Measurements from ENCODE around the gene PCBP3. TPM values are rescaled to one million over a fixed set of nuclear protein-coding genes. Genes with fewer than 3 reads are reported as not detected.
A peak's percentile ranks its signal among the peaks of the same experiment; 100 is the strongest.

The PCBP3 gene
- total RNA-seq, 2 experiments from 2014 or later, result 3.4 to 3.8 TPM

- Histone ChIP-seq H3K36me3 (ENCODE audit: insufficient read depth, low read length) (no peaks in the 10 kb centered on the region), H3K27me3 (ENCODE audit: control insufficient read depth in 1 of 2, insufficient read depth in 2 of 2, low read length in 2 of 2) (no peaks in the 10 kb centered on the region), H3K9me3 (ENCODE audit: control insufficient read depth in 1 of 2, insufficient read depth in 1 of 2, low read length in 2 of 2) (no peaks in the 10 kb centered on the region), H3K4me3 (ENCODE audit: low read length) (no peak overlapping the region), H3K27ac (ENCODE audit: low read depth in 1 of 2, low read length in 2 of 2) (no peak overlapping the region), H3K4me1 (ENCODE audit: insufficient read depth, low read length) (peaks cover 4% of the 10 kb centered on the region)
- H3K4me3 Mint-ChIP-seq, result no peak overlapping the region
- intact Hi-C loops (cut with DNase I, micrococcal nuclease), result no loop called here
- CTCF ChIA-PET, result no interaction called here
- no peak for ATAC-seq (ENCODE audit: poor library complexity)
- POLR2A ChIA-PET, result no interaction called here
- DNase-seq, result no peak
- H3K27ac Mint-ChIP-seq, result peak overlapping the region; percentile 45
- no peak for TF ChIP-seq CTCF (IDR thresholded peaks at IDR 0.05)
- H3K4me1 Mint-ChIP-seq (ENCODE audit: low read depth), result peaks cover 7% of the 10 kb centered on the region
- peaks cover 7% of the 10 kb centered on the region for H3K36me3 Mint-ChIP-seq (ENCODE audit: low read depth)
- no peaks in the 10 kb centered on the region for H3K9me3 Mint-ChIP-seq
- H3K27me3 Mint-ChIP-seq, result no peaks in the 10 kb centered on the region
Measured at GRCh38 chr21:45736690-45737484, 93.4 kb downstream of the PCBP3 start.

- Histone ChIP-seq H3K27ac (ENCODE audit: low read depth in 1 of 2, low read length in 2 of 2) (no peak overlapping the region), H3K36me3 (ENCODE audit: insufficient read depth, low read length) (no peaks in the 10 kb centered on the region), H3K9me3 (ENCODE audit: control insufficient read depth in 1 of 2, insufficient read depth in 1 of 2, low read length in 2 of 2) (no peaks in the 10 kb centered on the region), H3K4me3 (ENCODE audit: low read length) (no peak overlapping the region), H3K27me3 (ENCODE audit: control insufficient read depth in 1 of 2, insufficient read depth in 2 of 2, low read length in 2 of 2) (no peaks in the 10 kb centered on the region), H3K4me1 (ENCODE audit: insufficient read depth, low read length) (peaks cover 4% of the 10 kb centered on the region)
- DNase-seq (no peak), ATAC-seq (ENCODE audit: poor library complexity) (no peak)
- Mint-ChIP-seq H3K9me3 (no peaks in the 10 kb centered on the region), H3K4me3 (no peak overlapping the region), H3K4me1 (ENCODE audit: low read depth) (peaks cover 14% of the 10 kb centered on the region), H3K27ac (no peak overlapping the region), H3K27me3 (no peaks in the 10 kb centered on the region), H3K36me3 (ENCODE audit: low read depth) (peaks cover 7% of the 10 kb centered on the region)
- POLR2A ChIA-PET, result no interaction called here
- CTCF ChIA-PET, result no interaction called here
- intact Hi-C loops (cut with DNase I, micrococcal nuclease), result no loop called here
- no peak for TF ChIP-seq CTCF (IDR thresholded peaks at IDR 0.05)
Measured at GRCh38 chr21:45737485-45738166, 94.1 kb downstream of the PCBP3 start.

GRCh38 chr21:45739218-45740087 is 95.9 kb downstream of the PCBP3 start:
- TF ChIP-seq CTCF (IDR thresholded peaks at IDR 0.05), result no peak
- peak in 2 of 14 experiments; percentile 8 to 31 for DNase-seq
- peak; percentile 39 for ATAC-seq (ENCODE audit: poor library complexity)
- intact Hi-C loops (cut with DNase I, micrococcal nuclease), result no loop called here
- Mint-ChIP-seq H3K4me1 (ENCODE audit: low read depth) (peaks cover 15% of the 10 kb centered on the region), H3K36me3 (ENCODE audit: low read depth) (no peaks in the 10 kb centered on the region), H3K27ac (no peak overlapping the region), H3K4me3 (no peak overlapping the region), H3K9me3 (no peaks in the 10 kb centered on the region), H3K27me3 (no peaks in the 10 kb centered on the region)
- ChIA-PET CTCF (no interaction called here), POLR2A (no interaction called here)
- Histone ChIP-seq H3K27ac (ENCODE audit: low read depth in 1 of 2, low read length in 2 of 2) (no peak overlapping the region), H3K36me3 (ENCODE audit: insufficient read depth, low read length) (no peaks in the 10 kb centered on the region), H3K4me1 (ENCODE audit: insufficient read depth, low read length) (peaks cover 4% of the 10 kb centered on the region), H3K27me3 (ENCODE audit: control insufficient read depth in 1 of 2, insufficient read depth in 2 of 2, low read length in 2 of 2) (no peaks in the 10 kb centered on the region), H3K4me3 (ENCODE audit: low read length) (no peak overlapping the region), H3K9me3 (ENCODE audit: control insufficient read depth in 1 of 2, insufficient read depth in 1 of 2, low read length in 2 of 2) (no peaks in the 10 kb centered on the region)

All from CD4-positive, alpha-beta T cell (primary cell).